ENCODE results near the gene R3HDM1. TPM values are rescaled to one million over a fixed set of nuclear protein-coding genes. Genes with fewer than 3 reads are reported as not detected.

The R3HDM1 gene
- total and polyA plus RNA-seq, 4 experiments from 2014 or later: 8.2 to 42.3 (median 32.2) TPM

GRCh38 chr2:135743860-135744259, 212.6 kb downstream of the R3HDM1 start:
- Histone ChIP-seq H3K4me1 (ENCODE audit: insufficient read depth, low read length) (peaks cover 51% of the 10 kb centered on the region), H3K9me3 (ENCODE audit: control insufficient read depth in 1 of 2, low read length in 2 of 2) (no peaks in the 10 kb centered on the region), H3K4me3 (ENCODE audit: low read length in 2 of 2) (no peak overlapping the region), H3K36me3 (ENCODE audit: insufficient read depth, low read length) (peaks cover 8% of the 10 kb centered on the region), H3K27me3 (ENCODE audit: insufficient read depth, low read length) (no peaks in the 10 kb centered on the region), H3K27ac (ENCODE audit: low read depth, low read length) (peak overlapping the region; percentile 15)
- CTCF ChIA-PET (ENCODE audit: partially characterized antibody): interaction anchor here (1.0 kb wide), 1 partner anchor 12 kb away, joined by 3 read pairs; no protein-coding TSS in a partner anchor
- DNase-seq: no peak
- Mint-ChIP-seq H3K27ac (peak overlapping the region in 3 of 7 donors; percentile 23 to 72 (median 30)), H3K9me3 (peaks cover 0 to 2% (median 0%) of the 10 kb centered on the region in 8 donors), H3K4me1 (peaks cover 33 to 51% (median 42%) of the 10 kb centered on the region in 4 donors), H3K4me3 (peak overlapping the region in 7 of 8 donors; percentile 22 to 94 (median 65)), H3K27me3 (no peaks in the 10 kb centered on the region), H3K36me3 (peaks cover 13 to 36% of the 10 kb centered on the region in 2 donors)
- intact Hi-C loops (cut with micrococcal nuclease): loop anchor here (5.0 to 10.0 kb wide), 4 partner anchors 388 to 1627 kb away; no protein-coding TSS in a partner anchor
- POLR2A ChIA-PET (ENCODE audit: partially characterized antibody): interaction anchor here (1.7 to 3.2 kb wide), 2 partner anchors 12 to 212 kb away, joined by 6 to 20 read pairs; partner anchors contain the start of genes R3HDM1 and ZRANB3

- CTCF ChIA-PET (ENCODE audit: partially characterized antibody): interaction anchor here (0.7 to 1.1 kb wide), 4 partner anchors 11 to 641 kb away, joined by 3 to 5 read pairs (median 4); no protein-coding TSS in a partner anchor
- peaks cover 22 to 41% of the 10 kb centered on the region in 2 donors for H3K36me3 Mint-ChIP-seq
- Histone ChIP-seq H3K9me3 (ENCODE audit: control insufficient read depth in 1 of 2, low read length in 2 of 2) (no peaks in the 10 kb centered on the region), H3K4me3 (ENCODE audit: low read length in 2 of 2) (no peak overlapping the region), H3K27me3 (ENCODE audit: insufficient read depth, low read length) (no peaks in the 10 kb centered on the region), H3K27ac (ENCODE audit: low read depth, low read length) (no peak overlapping the region), H3K4me1 (ENCODE audit: insufficient read depth, low read length) (peaks cover 51% of the 10 kb centered on the region), H3K36me3 (ENCODE audit: insufficient read depth, low read length) (peaks cover 11% of the 10 kb centered on the region)
- peak overlapping the region in 5 of 8 donors; percentile 31 to 94 (median 65) for H3K4me3 Mint-ChIP-seq
- POLR2A ChIA-PET (ENCODE audit: partially characterized antibody): interaction anchor here (0.6 to 3.2 kb wide), 5 partner anchors 28 to 826 kb away, joined by 3 to 20 read pairs (median 3); partner anchors contain the start of genes CCNT2, R3HDM1 and ZRANB3
- peaks cover 0 to 2% (median 0%) of the 10 kb centered on the region in 8 donors for H3K9me3 Mint-ChIP-seq
- peak overlapping the region in 3 of 7 donors; percentile 1 to 53 (median 8) for H3K27ac Mint-ChIP-seq
- intact Hi-C loops (cut with micrococcal nuclease): loop anchor here (5.0 to 10.0 kb wide), 4 partner anchors 387 to 1628 kb away; no protein-coding TSS in a partner anchor
- H3K27me3 Mint-ChIP-seq: no peaks in the 10 kb centered on the region
- H3K4me1 Mint-ChIP-seq: peaks cover 38 to 55% (median 48%) of the 10 kb centered on the region in 4 donors
- peak in 3 of 5 donors; percentile 5 to 46 (median 6) for DNase-seq
Observed at GRCh38 chr2:135744760-135745314, 213.6 kb downstream of the R3HDM1 start.

- no peaks in the 10 kb centered on the region for H3K27me3 ChIP-seq (ENCODE audit: insufficient read depth, low read length)
- no peaks in the 10 kb centered on the region for H3K9me3 ChIP-seq (ENCODE audit: control insufficient read depth in 1 of 2, low read length in 2 of 2)
- H3K27ac ChIP-seq (ENCODE audit: low read depth, low read length): no peak overlapping the region
- CTCF ChIA-PET (ENCODE audit: partially characterized antibody): interaction anchor here (0.7 to 1.4 kb wide), 4 partner anchors 10 to 741 kb away, joined by 4 to 5 read pairs (median 4); no protein-coding TSS in a partner anchor
- H3K4me3 ChIP-seq (ENCODE audit: low read length in 2 of 2): no peak overlapping the region
- H3K4me1 Mint-ChIP-seq: peaks cover 38 to 56% (median 49%) of the 10 kb centered on the region in 4 donors
- H3K36me3 ChIP-seq (ENCODE audit: insufficient read depth, low read length): peaks cover 11% of the 10 kb centered on the region
- peak overlapping the region in 2 of 8 donors; percentile 16 to 31 for H3K4me3 Mint-ChIP-seq
- H3K36me3 Mint-ChIP-seq: peaks cover 26 to 45% of the 10 kb centered on the region in 2 donors
- no peak overlapping the region for H3K27ac Mint-ChIP-seq
- no peak for DNase-seq
- intact Hi-C loops (cut with micrococcal nuclease): loop anchor here (10.0 kb wide), 2 partner anchors 639 to 1071 kb away; no protein-coding TSS in a partner anchor
- H3K9me3 Mint-ChIP-seq: peaks cover 0 to 2% (median 0%) of the 10 kb centered on the region in 8 donors
- POLR2A ChIA-PET (ENCODE audit: partially characterized antibody): interaction anchor here (0.6 to 3.2 kb wide), 4 partner anchors 27 to 827 kb away, joined by 3 to 20 read pairs (median 3); partner anchors contain the start of genes CCNT2, R3HDM1 and ZRANB3
- H3K4me1 ChIP-seq (ENCODE audit: insufficient read depth, low read length): peaks cover 51% of the 10 kb centered on the region
- no peaks in the 10 kb centered on the region for H3K27me3 Mint-ChIP-seq
Observed at GRCh38 chr2:135745545-135745944, 214.3 kb downstream of the R3HDM1 start.

GRCh38 chr2:135755573-135755972, 224.3 kb downstream of the R3HDM1 start:
- no peaks in the 10 kb centered on the region for H3K27me3 ChIP-seq (ENCODE audit: insufficient read depth, low read length)
- intact Hi-C loops (cut with micrococcal nuclease): no loop called here
- H3K4me3 ChIP-seq (ENCODE audit: low read length in 2 of 2): no peak overlapping the region
- H3K27ac ChIP-seq (ENCODE audit: low read depth, low read length): no peak overlapping the region
- peaks cover 0 to 12% (median 11%) of the 10 kb centered on the region in 8 donors for H3K9me3 Mint-ChIP-seq
- peaks cover 44% of the 10 kb centered on the region for H3K36me3 ChIP-seq (ENCODE audit: insufficient read depth, low read length)
- peaks cover 0 to 4% of the 10 kb centered on the region in 2 donors for H3K9me3 ChIP-seq (ENCODE audit: control insufficient read depth in 1 of 2, low read length in 2 of 2)
- no peak for DNase-seq
- ChIA-PET POLR2A (ENCODE audit: partially characterized antibody) (interaction anchor here (1.1 kb wide), 1 partner anchor 13 kb away, joined by 6 read pairs; no protein-coding TSS in a partner anchor), CTCF (ENCODE audit: partially characterized antibody) (interaction anchor here (0.9 to 1.6 kb wide), 5 partner anchors 10 to 46 kb away, joined by 3 to 5 read pairs (median 4); no protein-coding TSS in a partner anchor)
- H3K4me1 ChIP-seq (ENCODE audit: insufficient read depth, low read length): no peaks in the 10 kb centered on the region
- no peak overlapping the region for H3K4me3 Mint-ChIP-seq
- peaks cover 0 to 4% (median 2%) of the 10 kb centered on the region in 4 donors for H3K4me1 Mint-ChIP-seq
- peaks cover 53 to 56% of the 10 kb centered on the region in 2 donors for H3K36me3 Mint-ChIP-seq
- H3K27me3 Mint-ChIP-seq: no peaks in the 10 kb centered on the region
- H3K27ac Mint-ChIP-seq: no peak overlapping the region

- DNase-seq: no peak
- ChIA-PET CTCF (ENCODE audit: partially characterized antibody) (interaction anchor here (0.9 to 1.6 kb wide), 3 partner anchors 11 to 41 kb away, joined by 3 to 5 read pairs (median 4); no protein-coding TSS in a partner anchor), POLR2A (ENCODE audit: partially characterized antibody) (no interaction called here)
- Histone ChIP-seq H3K27ac (ENCODE audit: low read depth, low read length) (no peak overlapping the region), H3K27me3 (ENCODE audit: insufficient read depth, low read length) (no peaks in the 10 kb centered on the region), H3K4me3 (ENCODE audit: low read length in 2 of 2) (no peak overlapping the region), H3K36me3 (ENCODE audit: insufficient read depth, low read length) (peaks cover 55% of the 10 kb centered on the region), H3K9me3 (ENCODE audit: control insufficient read depth in 1 of 2, low read length in 2 of 2) (peaks cover 0 to 4% of the 10 kb centered on the region in 2 donors), H3K4me1 (ENCODE audit: insufficient read depth, low read length) (no peaks in the 10 kb centered on the region)
- Mint-ChIP-seq H3K27ac (no peak overlapping the region), H3K9me3 (peaks cover 0 to 12% (median 11%) of the 10 kb centered on the region in 8 donors), H3K4me1 (peaks cover 0 to 6% (median 2%) of the 10 kb centered on the region in 4 donors), H3K27me3 (no peaks in the 10 kb centered on the region), H3K36me3 (peaks cover 62% of the 10 kb centered on the region in 2 donors), H3K4me3 (no peak overlapping the region)
- intact Hi-C loops (cut with micrococcal nuclease): no loop called here
Observed at GRCh38 chr2:135756692-135757091, 225.4 kb downstream of the R3HDM1 start.

GRCh38 chr2:135762022-135762421, 230.7 kb downstream of the R3HDM1 start:
- Mint-ChIP-seq H3K27ac (no peak overlapping the region), H3K9me3 (peaks cover 0 to 3% (median under 1%) of the 10 kb centered on the region in 8 donors), H3K36me3 (peaks cover 48 to 53% of the 10 kb centered on the region in 2 donors), H3K27me3 (no peaks in the 10 kb centered on the region), H3K4me3 (no peak overlapping the region), H3K4me1 (peaks cover 0 to 7% (median 3%) of the 10 kb centered on the region in 4 donors)
- Histone ChIP-seq H3K27ac (ENCODE audit: low read depth, low read length) (no peak overlapping the region), H3K4me1 (ENCODE audit: insufficient read depth, low read length) (no peaks in the 10 kb centered on the region), H3K4me3 (ENCODE audit: low read length in 2 of 2) (no peak overlapping the region), H3K9me3 (ENCODE audit: control insufficient read depth in 1 of 2, low read length in 2 of 2) (peaks cover 0 to under 1% of the 10 kb centered on the region in 2 donors), H3K27me3 (ENCODE audit: insufficient read depth, low read length) (no peaks in the 10 kb centered on the region), H3K36me3 (ENCODE audit: insufficient read depth, low read length) (peaks cover 44% of the 10 kb centered on the region)
- intact Hi-C loops (cut with micrococcal nuclease): no loop called here
- DNase-seq: no peak
- ChIA-PET POLR2A (ENCODE audit: partially characterized antibody) (interaction anchor here (0.6 kb wide), 1 partner anchor 19 kb away, joined by 3 read pairs; no protein-coding TSS in a partner anchor), CTCF (ENCODE audit: partially characterized antibody) (interaction anchor here (1.0 to 1.3 kb wide), 2 partner anchors 35 to 53 kb away, joined by 3 to 5 read pairs; no protein-coding TSS in a partner anchor)

Data from CD4-positive, alpha-beta memory T cell (primary cell).